ENCODE data around the gene DYDC2.
"Not testable (repeated sequence)": the region's sequence is repeated elsewhere in the genome, so short reads cannot be mapped to it uniquely, and the experiment has no call there.

Gene DYDC2

DNA sequence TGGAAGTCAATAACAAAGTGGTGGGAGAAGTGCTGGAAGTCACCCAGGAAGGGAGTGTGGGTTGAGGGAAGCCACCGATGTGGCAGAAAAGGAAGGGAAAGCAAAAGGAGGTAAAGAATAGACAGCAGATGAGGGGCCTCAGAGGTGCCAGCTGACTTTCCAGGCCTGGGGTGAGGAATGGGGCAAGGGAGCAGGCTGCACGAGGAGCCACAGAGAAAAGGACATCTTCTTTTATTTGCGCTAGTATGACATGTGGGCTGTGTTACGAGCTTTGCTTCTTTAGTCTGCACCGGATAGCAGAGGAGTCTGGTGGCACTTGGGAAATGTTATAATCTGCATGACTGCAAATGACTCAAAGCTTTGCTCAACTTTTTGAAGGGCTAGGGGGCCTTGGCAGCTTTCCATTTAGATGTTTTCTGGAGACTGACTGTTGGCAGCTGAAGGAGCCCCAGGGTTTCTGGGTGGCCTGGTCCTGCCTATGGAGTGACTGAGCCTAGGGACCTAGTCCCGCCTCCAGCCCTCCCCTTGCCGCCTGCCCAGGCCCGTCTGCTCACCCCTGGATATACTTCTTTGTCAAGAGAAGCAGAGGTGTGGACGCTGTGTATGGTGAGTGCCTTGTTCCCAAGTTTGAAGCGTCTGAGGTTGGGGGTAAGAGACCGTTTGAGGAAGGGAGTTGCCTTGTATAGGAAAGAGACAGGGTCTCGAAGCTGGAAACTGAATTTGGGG, 56.9 kb downstream of the DYDC2 start:
- DNase-seq: no peak
- peaks cover 47% of the 10 kb centered on the region for H3K4me1 Mint-ChIP-seq (ENCODE audit: low read depth)
- peak overlapping the region; percentile 56 for H3K27ac Mint-ChIP-seq
- no peaks in the 10 kb centered on the region for H3K36me3 Mint-ChIP-seq (ENCODE audit: low read depth)
- H3K9me3 Mint-ChIP-seq: no peaks in the 10 kb centered on the region
- no peak overlapping the region for H3K4me3 Mint-ChIP-seq
- H3K27me3 Mint-ChIP-seq: no peaks in the 10 kb centered on the region

DNA sequence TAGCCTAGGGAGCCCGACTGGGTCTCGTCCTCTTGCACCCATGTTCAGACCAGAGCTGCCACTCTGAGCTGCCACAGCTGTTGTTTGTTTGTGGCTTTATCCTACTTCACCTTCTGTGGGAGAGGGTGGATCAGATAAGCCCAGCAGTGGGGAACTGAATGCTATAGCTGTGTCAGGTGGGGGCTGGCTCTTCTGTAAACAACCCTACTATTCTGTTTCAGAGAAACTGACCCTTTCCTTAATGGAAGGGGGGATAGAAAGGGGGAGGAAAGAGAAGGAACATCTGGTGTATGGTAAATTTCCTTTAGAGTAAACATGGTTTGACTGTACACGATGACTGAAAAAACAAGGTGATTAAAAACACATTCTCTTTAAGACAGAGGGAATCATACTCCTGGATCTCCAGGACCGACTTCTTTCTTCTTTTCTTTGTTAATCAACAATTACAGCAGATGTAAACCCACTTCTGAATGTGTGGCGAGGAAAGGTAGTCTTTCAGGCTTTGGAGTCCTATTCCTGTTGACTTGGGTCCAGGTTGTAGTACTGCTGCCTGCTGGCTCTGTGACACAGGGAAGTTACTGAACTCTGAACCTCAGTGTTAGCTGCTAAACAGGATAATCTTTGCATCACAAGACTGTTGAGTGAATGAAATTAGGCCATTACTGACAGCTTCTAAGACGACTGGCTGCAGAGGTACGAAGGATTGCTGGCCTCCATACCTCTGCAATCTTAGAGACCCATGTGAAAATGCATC, 57.7 kb downstream of the DYDC2 start:
- H3K27me3 Mint-ChIP-seq: no peaks in the 10 kb centered on the region
- no peaks in the 10 kb centered on the region for H3K9me3 Mint-ChIP-seq
- no peak for DNase-seq
- no peak overlapping the region for H3K4me3 Mint-ChIP-seq
- peaks cover 43% of the 10 kb centered on the region for H3K4me1 Mint-ChIP-seq (ENCODE audit: low read depth)
- H3K36me3 Mint-ChIP-seq (ENCODE audit: low read depth): no peaks in the 10 kb centered on the region
- H3K27ac Mint-ChIP-seq: no peak overlapping the region

GRCh38 chr10:80415734-80416478, 59.3 kb downstream of the DYDC2 start:
- DNase-seq: no peak
- no peak overlapping the region for H3K4me3 Mint-ChIP-seq
- peaks cover 34% of the 10 kb centered on the region for H3K4me1 Mint-ChIP-seq (ENCODE audit: low read depth)
- H3K27me3 Mint-ChIP-seq: no peaks in the 10 kb centered on the region
- no peaks in the 10 kb centered on the region for H3K36me3 Mint-ChIP-seq (ENCODE audit: low read depth)
- H3K9me3 Mint-ChIP-seq: no peaks in the 10 kb centered on the region
- H3K27ac Mint-ChIP-seq: no peak overlapping the region

- no peaks in the 10 kb centered on the region for H3K27me3 Mint-ChIP-seq
- peaks cover 2% of the 10 kb centered on the region for H3K36me3 Mint-ChIP-seq (ENCODE audit: low read depth)
- no peak overlapping the region for H3K27ac Mint-ChIP-seq
- peaks cover 33% of the 10 kb centered on the region for H3K4me1 Mint-ChIP-seq (ENCODE audit: low read depth)
- H3K9me3 Mint-ChIP-seq: no peaks in the 10 kb centered on the region
- H3K4me3 Mint-ChIP-seq: no peak overlapping the region
- no peak for DNase-seq
Measured at GRCh38 chr10:80416479-80417098, 60.0 kb downstream of the DYDC2 start.

- H3K27ac Mint-ChIP-seq; H3K9me3 Mint-ChIP-seq; DNase-seq; H3K36me3 Mint-ChIP-seq (ENCODE audit: low read depth); H3K4me3 Mint-ChIP-seq; H3K27me3 Mint-ChIP-seq: not testable (repeated sequence)
- peaks cover 26% of the 10 kb centered on the region for H3K4me1 Mint-ChIP-seq (ENCODE audit: low read depth)
Measured at GRCh38 chr10:80417256-80417655, 60.7 kb downstream of the DYDC2 start.

Measured in activated T-cell treated with anti-CD3 and anti-CD28 coated beads, Interleukin-2, amount 50 U/mL, for 24 hours (primary cell).